Ishikawa (cell line): ENCODE results near the gene AIG1.

ENCODE experiments used
- CEBPB ChIP-seq: IDR thresholded peaks from 2 replicates; pipeline ENCODE4 v1.6.1; 2012
- CREB1 ChIP-seq: IDR thresholded peaks from 2 replicates; pipeline ENCODE4 v1.6.1; 2012; ENCODE audit warnings: low read depth
- EGR1 ChIP-seq: IDR thresholded peaks from 2 replicates; pipeline ENCODE4 v1.6.1; 2012
- EP300 ChIP-seq: IDR thresholded peaks from 2 replicates; pipeline ENCODE4 v1.6.1; 2012; ENCODE audit warnings: borderline replicate concordance
- FOXM1 ChIP-seq: IDR thresholded peaks from 2 replicates; pipeline ENCODE4 v1.6.1; 2012; ENCODE audit warnings: low read depth, borderline replicate concordance
- MAX ChIP-seq: IDR thresholded peaks from 2 replicates; pipeline ENCODE4 v1.6.1; 2012
- NFIC ChIP-seq: IDR thresholded peaks from 2 replicates; pipeline ENCODE4 v1.6.1; 2012
- RAD21 ChIP-seq: IDR thresholded peaks from 2 replicates; pipeline ENCODE4 v1.6.1; 2012; ENCODE audit warnings: low read depth
- REST ChIP-seq: IDR thresholded peaks from 2 replicates; pipeline ENCODE4 v1.6.1; 2012; ENCODE audit warnings: low read depth, mild to moderate bottlenecking
- TAF1 ChIP-seq: IDR thresholded peaks from 2 replicates; pipeline ENCODE4 v1.6.1; 2012; ENCODE audit warnings: low read depth, mild to moderate bottlenecking
- TCF12 ChIP-seq: IDR thresholded peaks from 2 replicates; pipeline ENCODE4 v1.6.1; 2012; ENCODE audit warnings: low read depth
- TEAD4 ChIP-seq: IDR thresholded peaks from 2 replicates; pipeline ENCODE4 v1.6.1; 2012
- USF1 ChIP-seq: IDR thresholded peaks from 2 replicates; pipeline ENCODE4 v1.6.1; 2012
- YY1 ChIP-seq: IDR thresholded peaks from 2 replicates; pipeline ENCODE4 v1.6.1; 2012; ENCODE audit warnings: low read depth
- ZBTB7A ChIP-seq: IDR thresholded peaks from 2 replicates; pipeline ENCODE4 v1.6.1; 2012; ENCODE audit warnings: low read depth

Gene AIG1

GRCh38 chr6:143223895-143224294 is 163.2 kb downstream of the AIG1 start:
- no peak for TF ChIP-seq FOXM1
- TF ChIP-seq REST: no peak
- TF ChIP-seq EP300: no peak
- TF ChIP-seq USF1: no peak
- no peak for TF ChIP-seq YY1
- no peak for TF ChIP-seq ZBTB7A
- no peak for TF ChIP-seq RAD21
- no peak for TF ChIP-seq CREB1
- no peak for TF ChIP-seq EGR1
- TF ChIP-seq TCF12: no peak
- TF ChIP-seq CEBPB: no peak
- TF ChIP-seq MAX: no peak
- TF ChIP-seq TEAD4: no peak

- TF ChIP-seq TEAD4: no peak
- no peak for TF ChIP-seq RAD21
- TF ChIP-seq MAX: no peak
These were observed 163.8 kb downstream of the AIG1 start for GRCh38 chr6:143224516-143224915.

- no peak for TF ChIP-seq TAF1
- TF ChIP-seq EGR1: no peak
- TF ChIP-seq USF1: no peak
These were observed 165.2 kb downstream of the AIG1 start for GRCh38 chr6:143225929-143226328.

GRCh38 chr6:143227675-143228074 is 167.0 kb downstream of the AIG1 start:
- TF ChIP-seq ZBTB7A (no peak), NFIC (no peak), MAX (no peak), EGR1 (no peak), FOXM1 (no peak), EP300 (no peak), RAD21 (no peak), TCF12 (no peak), YY1 (no peak), TAF1 (no peak), REST (no peak), CEBPB (no peak)

GRCh38 chr6:143229400-143229799 is 168.7 kb downstream of the AIG1 start:
- TF ChIP-seq EP300: no peak
- no peak for TF ChIP-seq EGR1
- no peak for TF ChIP-seq USF1
- TF ChIP-seq TAF1: no peak
- no peak for TF ChIP-seq YY1
- no peak for TF ChIP-seq NFIC
- no peak for TF ChIP-seq REST
- TF ChIP-seq RAD21: no peak
- TF ChIP-seq ZBTB7A: no peak
- no peak for TF ChIP-seq CREB1
